ENCODE results near the gene PTK6.

PTK6 gene

GRCh38 chr20:63543131-63543530, 6.0 kb upstream of the PTK6 start:
- TF ChIP-seq CTCF (IDR thresholded peaks at IDR 0.05; ENCODE audit: borderline replicate concordance, control extremely low read depth, extremely low read depth, insufficient read depth, missing control alignments) = no peak
- in situ Hi-C loops (cut with MboI; ENCODE audit: low sequenced_read_pairs, unreplicated experiment) = loop anchor here (25.0 kb wide), 1 partner anchor 319 kb away; the partner anchor contains the start of genes ABHD16B and TPD52L2
- DNase-seq (ENCODE audit: low spot score) = no peak

- peak; percentile 89 for DNase-seq (ENCODE audit: low spot score)
- TF ChIP-seq CTCF (IDR thresholded peaks at IDR 0.05; ENCODE audit: borderline replicate concordance, control extremely low read depth, extremely low read depth, insufficient read depth, missing control alignments) = peak; percentile 4
- in situ Hi-C loops (cut with MboI; ENCODE audit: low sequenced_read_pairs, unreplicated experiment) = loop anchor here (25.0 kb wide), 1 partner anchor 320 kb away; the partner anchor contains the start of genes ABHD16B and TPD52L2
These were observed 5.5 kb upstream of the PTK6 start for GRCh38 chr20:63542696-63543095.

- no peak for TF ChIP-seq CTCF (IDR thresholded peaks at IDR 0.05; ENCODE audit: borderline replicate concordance, control extremely low read depth, extremely low read depth, insufficient read depth, missing control alignments)
- in situ Hi-C loops (cut with MboI; ENCODE audit: low sequenced_read_pairs, unreplicated experiment) = loop anchor here (25.0 kb wide), 1 partner anchor 320 kb away; the partner anchor contains the start of genes ABHD16B and TPD52L2
- DNase-seq (ENCODE audit: low spot score) = no peak
These were observed 4.9 kb upstream of the PTK6 start for GRCh38 chr20:63542031-63542559.

- in situ Hi-C loops (cut with MboI; ENCODE audit: low sequenced_read_pairs, unreplicated experiment) = loop anchor here (25.0 kb wide), 1 partner anchor 321 kb away; the partner anchor contains the start of genes ABHD16B and TPD52L2
- no peak for DNase-seq (ENCODE audit: low spot score)
These were observed 4.2 kb upstream of the PTK6 start for GRCh38 chr20:63541371-63541770.

GRCh38 chr20:63540417-63541186, 3.4 kb upstream of the PTK6 start:
- no peak for DNase-seq (ENCODE audit: low spot score)
- in situ Hi-C loops (cut with MboI; ENCODE audit: low sequenced_read_pairs, unreplicated experiment) = loop anchor here (25.0 kb wide), 1 partner anchor 322 kb away; the partner anchor contains the start of genes ABHD16B and TPD52L2
- no peak for TF ChIP-seq CTCF (IDR thresholded peaks at IDR 0.05; ENCODE audit: borderline replicate concordance, control extremely low read depth, extremely low read depth, insufficient read depth, missing control alignments)

More at GRCh38 chr20:63541371-63541770, 4.2 kb upstream of the PTK6 start:
- no peak for TF ChIP-seq CTCF (IDR thresholded peaks at IDR 0.05; ENCODE audit: borderline replicate concordance, control extremely low read depth, extremely low read depth, insufficient read depth, missing control alignments)

- TF ChIP-seq CTCF (IDR thresholded peaks at IDR 0.05; ENCODE audit: borderline replicate concordance, control extremely low read depth, extremely low read depth, insufficient read depth, missing control alignments) = no peak
- DNase-seq (ENCODE audit: low spot score) = no peak
- in situ Hi-C loops (cut with MboI; ENCODE audit: low sequenced_read_pairs, unreplicated experiment) = loop anchor here (25.0 kb wide), 1 partner anchor 323 kb away; the partner anchor contains the start of genes ABHD16B and TPD52L2
These were observed 2.5 kb upstream of the PTK6 start for GRCh38 chr20:63539441-63540370.
